ENCODE measurements around the gene SVIL.
"Not testable (repeated sequence)": the region's sequence is repeated elsewhere in the genome, so short reads cannot be mapped to it uniquely, and the experiment has no call there.

Gene SVIL

DNA sequence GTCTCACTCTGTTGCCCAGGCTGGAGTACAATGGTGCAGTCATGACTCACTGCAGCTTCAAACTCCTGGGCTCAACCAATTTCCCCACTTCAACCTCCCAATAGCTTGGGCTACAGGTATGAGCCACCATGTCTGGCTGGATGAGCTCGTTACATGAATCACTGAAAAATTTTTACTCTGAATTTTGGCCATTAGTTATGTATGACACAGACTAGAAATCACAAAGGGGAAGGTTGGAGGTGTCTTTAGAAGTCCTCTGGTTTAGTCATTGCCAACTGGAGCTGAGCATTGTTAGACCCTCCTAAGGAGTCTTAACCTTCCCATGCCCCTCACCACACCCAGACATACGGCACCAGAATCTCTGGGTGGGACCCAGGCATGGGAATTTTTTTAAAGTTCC is 34.7 kb downstream of the SVIL start:
- no peak for DNase-seq

DNA sequence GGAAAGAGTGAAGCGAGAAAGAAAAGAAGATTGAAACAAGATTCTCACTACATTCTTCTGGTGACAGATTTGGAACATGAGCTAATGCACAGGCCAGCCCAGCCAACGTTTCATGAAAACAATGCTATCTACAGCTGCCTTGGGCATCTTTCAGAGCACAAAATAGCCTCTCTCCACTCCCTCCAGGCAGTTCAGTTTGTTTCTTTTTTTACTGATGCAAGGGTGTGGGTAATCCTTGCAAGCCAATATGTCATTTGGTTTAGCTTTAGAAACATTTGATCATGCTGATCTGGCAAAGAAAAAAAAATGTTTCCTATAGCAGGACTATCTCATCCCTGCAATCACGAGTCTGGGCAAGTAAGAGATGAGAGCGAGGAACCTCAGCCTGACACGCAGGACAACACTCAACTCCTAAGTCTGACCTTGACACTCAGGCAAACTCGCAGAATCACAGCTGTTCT is 35.9 kb downstream of the SVIL start:
- DNase-seq: no peak

DNA sequence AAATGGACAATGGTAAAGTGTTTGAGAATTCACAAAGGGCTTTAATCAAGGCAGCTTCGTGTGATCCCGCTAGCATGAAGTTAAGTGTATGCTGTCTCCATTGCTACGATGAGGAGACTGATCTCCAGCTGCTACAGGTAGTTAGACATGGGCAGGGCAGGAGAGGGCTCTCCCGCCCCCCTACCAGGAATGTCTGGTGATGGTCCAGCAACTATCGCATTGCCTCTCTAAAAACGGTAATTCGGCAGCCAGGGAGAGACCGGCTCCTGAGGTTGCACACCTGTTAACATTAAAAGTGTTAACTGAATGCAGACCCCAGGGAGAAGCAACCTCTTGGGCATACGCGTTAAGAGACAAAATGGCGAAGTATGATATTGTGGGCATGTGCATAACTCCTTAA is 37.9 kb downstream of the SVIL start:
- DNase-seq: no peak

DNA sequence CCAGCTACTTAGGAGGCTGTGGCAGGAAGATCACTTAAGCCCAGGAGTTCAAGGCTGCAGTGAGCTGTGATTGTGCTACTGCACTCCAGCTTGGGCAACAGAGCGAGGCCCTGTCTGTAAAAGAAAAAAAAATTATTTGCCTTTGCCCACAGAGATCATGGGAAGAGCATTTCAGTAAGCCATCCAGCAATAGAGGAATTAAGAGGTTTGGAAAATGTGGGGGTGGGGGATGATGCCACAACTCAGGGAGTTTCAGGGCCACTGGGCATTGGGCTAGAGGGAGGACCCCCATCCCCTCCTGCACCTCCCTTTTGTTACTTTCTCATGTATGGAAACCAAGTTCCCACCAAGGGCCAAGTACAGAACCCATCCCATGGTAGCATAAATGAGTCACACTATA is 38.4 kb downstream of the SVIL start:
- DNase-seq: no peak

DNA sequence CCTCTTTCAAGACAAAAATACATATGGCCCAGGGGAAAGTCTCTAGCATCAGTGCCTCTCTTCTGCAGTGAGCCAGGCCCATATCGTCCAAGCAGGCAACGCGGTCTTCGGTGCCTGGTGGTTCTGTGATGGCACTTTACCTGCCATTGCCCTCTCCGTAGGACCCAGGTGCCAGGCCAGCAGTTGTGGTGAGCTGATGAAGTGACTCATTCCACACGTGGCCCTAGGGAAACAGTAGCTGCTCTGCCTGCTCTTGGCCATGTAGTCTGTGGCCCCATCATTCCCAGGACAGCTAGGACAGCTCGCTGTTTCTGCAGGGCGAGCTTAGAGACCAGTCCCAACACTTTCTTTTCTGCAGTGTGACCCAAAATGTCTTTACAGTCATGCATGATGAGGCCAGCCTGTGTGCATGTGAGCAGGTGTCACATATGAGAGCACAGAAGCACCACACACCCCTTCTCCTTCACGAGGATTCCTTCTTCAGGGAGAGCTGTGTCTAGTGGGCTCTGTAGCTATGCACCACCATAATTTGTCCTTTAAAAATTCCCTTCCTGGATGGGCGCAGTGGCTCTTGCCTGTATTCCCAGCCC is 39.0 kb downstream of the SVIL start:
- DNase-seq: no peak

DNA sequence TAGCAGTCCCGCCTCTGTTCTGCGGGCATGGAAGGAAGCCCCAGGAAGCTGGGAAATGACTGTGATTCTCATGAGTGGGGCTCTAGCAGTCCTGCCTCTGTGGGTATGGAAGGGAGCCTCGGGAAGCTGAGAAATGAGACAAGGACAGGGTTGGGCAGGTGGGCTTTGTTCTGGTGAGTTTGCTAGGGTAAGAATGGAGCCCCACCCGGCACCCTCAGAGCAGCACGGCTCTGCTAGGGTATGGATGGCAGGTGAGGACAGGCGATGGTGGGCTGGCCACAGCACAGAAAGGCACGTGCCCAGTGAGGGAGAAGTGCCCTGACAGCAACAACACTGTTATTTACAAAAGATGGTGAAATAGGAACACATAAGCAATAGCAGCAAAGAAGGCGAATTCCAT is 39.6 kb downstream of the SVIL start:
- DNase-seq: no peak

DNA sequence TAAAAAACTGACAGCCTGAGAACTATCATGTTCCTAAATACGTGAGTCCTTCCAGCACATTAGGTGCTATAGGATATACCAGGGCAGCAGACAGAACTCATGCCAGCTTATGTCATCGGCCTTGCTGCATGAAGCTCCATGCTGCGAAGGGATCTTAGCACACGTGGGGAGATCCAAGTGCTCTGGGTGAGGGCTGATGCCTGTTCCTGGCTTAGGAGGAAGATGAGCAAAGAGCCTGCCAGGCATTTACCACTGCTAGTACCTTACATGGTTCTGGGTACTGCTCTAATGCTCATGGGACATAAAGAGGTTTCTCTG is 43.2 kb downstream of the SVIL start:
- DNase-seq: no peak

DNA sequence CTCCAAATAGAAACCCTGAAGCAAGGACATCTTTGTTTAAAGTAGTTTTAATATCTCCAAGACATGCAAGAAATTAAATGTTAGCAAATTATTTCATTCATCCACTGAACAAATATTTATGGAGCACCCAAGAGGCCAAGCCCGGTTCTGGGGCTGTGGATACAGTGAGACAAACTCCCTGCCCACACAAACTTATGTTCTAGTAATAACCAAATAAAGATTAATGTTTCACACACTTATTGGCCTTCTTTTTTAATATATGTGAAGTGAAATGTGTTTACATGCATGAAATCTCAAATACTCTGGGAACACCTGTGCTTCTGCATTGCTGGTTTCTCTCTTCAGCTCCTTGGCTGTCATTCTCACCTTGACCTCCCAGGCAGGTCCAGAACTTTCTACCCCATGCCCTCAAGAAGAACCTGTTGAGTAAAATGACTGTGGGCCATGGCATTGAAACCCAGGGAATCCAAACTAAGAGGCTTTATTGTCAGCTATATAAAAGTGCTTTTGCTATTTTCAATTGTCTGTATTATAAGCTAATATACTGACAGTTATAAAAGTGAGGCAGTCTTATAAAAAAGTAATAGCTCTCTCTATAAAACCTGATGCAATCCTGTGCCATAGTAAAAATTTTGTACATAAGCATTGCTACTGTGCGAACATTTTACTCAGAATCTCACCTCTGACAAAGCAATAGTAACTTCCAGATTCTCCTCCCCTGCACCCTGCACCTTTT is 43.7 kb downstream of the SVIL start:
- DNase-seq: no peak

DNA sequence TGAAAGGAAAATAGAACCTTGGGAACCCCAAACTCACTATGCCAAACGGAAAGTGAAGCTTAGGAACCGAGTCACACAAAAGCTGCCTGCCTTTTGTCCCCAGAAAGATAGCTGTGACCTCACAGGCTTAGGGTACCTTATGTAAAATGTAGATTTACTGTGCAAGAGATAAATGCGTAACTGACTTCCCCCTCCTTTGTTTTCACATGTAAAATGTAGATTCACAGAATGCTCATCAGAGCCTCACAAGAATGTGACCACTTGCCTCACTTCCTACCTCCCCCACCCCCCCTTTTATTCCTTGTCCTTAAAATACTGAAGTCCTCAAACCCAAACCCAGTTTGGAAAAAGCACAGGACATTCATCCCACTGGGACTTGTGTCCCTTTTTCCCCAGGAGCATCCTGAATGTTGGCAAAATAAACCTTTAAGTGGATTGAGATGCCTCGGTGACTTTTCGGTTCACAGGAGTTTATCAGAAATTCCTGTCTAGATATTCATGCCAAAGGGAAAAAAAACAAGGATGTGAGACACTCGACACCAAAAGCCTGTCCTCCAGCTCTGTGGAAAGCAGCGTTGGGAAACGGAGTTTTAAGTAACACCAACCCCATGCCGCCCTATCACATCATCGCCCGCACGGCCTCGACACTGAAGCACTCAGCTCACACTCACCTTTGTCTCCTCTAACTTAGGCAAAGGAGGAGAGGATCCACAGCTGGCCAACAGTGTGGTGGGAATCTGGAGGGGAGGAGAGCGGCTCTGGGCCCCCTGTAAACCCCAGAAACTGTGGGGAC is 45.9 kb downstream of the SVIL start:
- DNase-seq: no peak

DNA sequence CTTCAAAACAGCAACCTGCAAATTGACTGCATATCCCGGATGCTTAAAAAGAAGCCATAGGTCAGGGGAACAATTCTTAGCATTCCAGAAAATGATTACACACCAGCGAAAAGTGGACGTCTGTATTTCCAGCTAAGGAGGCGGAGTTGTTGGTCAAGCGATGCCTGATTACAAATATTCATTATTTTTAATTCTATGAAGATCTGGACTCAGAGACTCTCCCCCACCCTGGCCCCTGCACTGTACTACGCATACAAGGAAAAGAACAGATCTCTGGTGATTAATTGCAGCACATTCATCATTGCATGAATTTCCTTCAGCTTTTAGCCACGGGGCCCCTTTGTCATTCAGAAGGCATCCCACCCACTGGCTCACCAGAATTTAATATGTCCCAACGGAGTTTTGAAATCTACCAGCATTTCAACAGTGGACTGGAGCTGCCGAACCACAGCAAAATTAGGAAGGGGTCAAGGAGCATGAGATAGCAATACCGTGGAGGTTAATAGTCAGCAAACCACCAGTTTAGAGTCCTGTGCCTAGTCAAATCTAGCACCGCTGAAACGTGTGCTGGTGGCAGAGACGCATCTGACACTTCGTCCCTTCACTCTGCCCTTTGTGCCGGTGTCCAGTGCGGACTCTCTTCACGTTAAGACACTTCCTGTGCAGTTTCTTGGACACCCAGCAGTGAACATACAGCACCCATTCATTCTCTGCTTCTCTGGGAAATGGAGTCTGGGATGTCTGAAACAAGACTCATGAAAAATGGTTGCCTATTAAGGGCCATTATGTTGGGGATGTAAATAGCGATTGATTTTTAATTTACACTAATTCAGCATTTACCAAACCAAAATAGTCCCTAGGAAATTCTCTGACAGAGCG is 46.8 kb downstream of the SVIL start:
- DNase-seq: not testable (repeated sequence)

DNA sequence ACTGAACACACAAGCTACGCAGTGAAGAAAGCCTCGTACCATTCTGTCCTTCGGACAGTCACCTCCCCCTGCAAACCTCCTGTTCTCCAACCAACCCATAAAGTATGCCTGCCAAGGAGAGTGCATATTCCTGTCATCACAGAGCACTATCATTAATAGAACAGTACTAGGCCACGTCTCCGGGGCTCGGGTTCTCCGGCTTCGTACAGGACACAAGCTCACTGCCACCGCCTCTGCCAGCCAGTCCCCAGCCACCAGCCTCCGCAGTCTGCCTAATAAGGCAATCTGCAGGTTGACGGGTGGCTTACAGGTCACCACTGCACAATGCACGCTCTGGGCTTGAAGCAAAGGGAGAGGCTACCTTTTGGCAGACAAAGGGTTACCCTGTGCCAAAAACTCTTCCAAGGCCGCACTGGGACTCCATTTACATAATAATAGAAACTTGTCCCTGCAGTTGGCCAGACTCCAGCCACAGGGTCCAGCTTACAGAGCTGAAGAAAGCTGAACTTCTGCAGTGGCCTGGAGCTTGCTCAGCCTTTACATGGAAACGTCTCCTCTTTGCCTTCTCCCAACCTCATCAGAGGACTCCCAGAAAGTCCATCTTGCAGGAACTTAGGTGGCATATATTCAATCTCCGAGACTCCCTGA is 47.5 kb downstream of the SVIL start:
- not testable (repeated sequence) for DNase-seq

DNA sequence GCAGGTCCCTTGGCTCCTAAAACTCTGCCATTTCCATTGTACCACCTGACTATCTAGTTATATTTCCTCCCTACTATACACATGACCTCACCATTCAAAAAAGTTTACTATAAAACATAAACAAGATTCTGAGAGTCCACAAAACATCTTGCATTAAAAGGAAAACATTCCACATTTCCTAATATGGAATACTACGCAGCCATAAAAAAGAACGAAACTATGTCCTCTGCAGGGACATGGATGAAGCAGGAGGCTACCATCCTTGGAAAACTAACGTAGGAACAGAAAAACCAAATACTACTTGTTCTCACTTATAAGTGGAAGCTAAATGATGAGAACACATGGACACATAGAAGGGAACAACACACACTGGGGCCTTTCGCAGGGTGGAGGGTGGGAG is 48.3 kb downstream of the SVIL start:
- no peak for DNase-seq

DNA sequence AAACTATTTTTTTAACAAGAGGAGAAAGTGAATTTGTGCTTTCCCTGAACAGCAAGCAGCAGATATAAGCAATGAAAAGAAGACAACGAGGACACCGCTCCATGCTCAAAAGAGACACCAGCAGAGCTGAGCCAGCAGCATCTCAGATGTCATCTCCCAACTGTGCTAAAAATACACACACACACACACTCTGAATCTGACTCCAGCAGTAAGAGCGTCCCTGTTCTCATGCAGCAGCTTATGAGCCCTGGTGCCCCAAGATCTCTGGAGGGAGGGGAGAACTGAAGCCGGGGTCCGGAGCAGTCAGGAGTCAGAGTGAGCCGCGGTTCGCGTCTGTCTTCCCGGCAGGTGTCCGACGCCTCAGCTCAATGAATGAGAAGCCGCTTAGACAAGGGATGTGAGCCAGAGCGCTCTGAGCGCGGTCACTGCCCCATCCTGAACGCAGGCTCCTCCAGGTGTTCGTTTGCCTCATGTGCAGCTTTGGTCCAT is 49.2 kb downstream of the SVIL start:
- DNase-seq: no peak

DNA sequence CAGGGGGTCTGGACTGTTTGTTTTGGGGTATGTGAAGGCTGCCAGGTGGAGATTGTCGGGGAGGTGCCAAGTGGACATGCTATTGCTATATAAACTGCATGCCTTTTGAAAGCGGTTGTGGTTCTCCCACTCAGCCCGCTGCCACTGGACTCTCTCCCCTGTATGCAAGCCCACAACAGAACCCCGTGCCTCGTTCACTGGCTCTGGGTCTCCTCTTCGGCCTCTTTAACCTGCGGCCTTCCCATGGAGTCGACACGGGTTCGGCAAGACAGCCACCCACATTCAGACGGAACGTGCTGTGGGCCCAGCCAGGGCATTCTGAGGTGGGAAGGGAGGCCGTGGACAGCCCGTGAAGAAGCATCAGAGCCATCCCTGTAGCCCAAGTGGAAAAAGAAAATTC is 50.3 kb downstream of the SVIL start:
- no peak for DNase-seq

DNA sequence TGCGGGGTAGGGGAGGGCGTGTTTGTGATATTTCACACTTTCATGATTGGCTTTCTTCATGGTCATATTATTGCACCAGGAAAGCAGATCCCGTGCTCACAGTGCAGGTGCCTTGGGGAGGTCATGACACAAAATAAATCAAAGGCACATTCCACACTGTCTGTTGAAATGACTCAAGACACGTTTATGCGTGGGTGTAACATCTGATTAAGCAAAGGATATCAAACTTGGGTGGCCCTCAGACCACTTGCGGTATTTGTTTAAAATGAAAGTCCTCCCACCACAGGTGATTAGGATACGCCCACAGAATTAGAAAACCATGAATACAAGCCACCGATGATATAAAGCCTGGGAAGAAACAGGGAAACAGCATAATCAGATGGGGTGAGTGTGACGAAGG is 51.1 kb downstream of the SVIL start:
- DNase-seq: no peak

DNA sequence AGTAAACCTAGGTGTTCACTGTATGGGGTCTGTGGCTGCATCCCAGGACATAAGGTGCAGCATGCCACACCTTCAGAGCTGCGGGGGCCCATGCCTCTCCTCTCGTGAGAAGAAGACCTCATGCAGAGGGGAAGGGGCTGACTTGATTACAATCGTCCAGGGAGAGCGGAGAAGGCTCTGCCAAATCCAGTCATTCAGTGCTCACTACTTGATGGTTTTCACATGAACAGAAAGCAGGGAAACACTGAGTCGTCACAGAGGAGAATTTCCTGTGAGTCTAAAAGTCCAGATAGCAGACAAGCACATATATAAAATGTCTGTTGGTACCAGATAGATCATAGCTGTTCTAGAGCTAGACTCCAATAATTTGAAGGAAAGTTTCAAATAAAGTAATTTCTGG is 52.0 kb downstream of the SVIL start:
- not testable (repeated sequence) for DNase-seq

DNA sequence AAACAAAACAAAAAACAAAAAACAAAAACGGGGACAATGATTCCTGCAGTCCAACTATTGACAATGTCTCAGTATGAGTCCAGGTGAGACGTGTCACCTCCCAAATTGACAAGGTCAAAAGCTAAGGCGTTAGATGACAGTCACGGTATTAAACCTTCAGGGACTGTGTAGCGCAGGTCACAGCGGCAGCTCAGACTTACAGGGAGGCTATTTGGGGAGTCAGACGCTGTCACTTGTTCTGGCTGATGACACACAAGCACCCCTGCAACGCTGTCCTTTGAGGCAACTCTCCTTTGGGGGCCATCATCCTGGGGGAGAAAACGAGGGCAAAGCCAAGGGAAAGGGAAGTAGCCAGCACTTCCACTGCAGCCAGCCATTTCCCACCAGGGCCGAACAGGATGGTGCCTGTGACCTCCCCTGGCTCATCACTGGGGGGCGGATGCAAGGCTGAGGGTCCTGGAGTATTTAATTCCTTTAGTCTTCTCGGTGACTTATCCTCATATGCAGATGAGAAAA is 55.3 kb downstream of the SVIL start:
- DNase-seq: no peak

DNA sequence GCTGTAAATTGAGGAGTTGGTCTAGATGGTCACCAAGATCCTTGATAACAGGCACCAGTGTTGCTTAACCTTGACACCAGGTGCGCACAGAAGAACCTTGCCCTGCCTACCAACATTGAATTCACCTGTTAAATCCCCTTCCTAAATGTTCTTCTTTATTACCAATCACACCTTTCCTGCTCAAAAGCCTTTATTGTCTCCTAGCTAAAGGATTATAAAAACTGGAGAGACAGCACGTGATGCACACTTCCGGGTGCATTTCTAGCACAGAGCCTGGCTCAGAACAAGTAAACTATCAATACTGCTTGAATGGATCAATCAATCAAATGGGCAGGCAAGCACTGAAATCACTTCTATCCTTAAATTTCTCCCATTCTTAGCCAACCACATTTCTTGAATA is 56.3 kb downstream of the SVIL start:
- DNase-seq: no peak

DNA sequence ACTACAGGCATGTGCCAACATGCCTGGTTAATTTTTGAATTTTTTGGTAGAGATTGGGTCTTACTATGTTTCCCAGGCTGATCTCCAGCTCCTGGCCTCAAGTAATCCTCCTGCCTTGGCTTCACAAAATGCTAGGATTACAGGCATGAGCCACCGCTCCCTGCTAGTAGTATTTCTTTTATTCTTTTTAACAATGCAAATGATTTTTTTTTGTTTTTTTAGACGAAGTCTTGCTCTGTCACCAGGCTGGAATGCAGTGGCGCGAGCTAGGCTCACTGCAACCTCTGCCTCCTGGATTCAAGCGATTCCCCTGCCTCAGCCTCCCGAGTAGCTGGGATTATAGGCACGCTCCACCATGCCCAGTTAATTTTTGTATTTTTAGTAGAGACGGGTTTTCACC is 58.1 kb downstream of the SVIL start:
- DNase-seq: no peak

DNA sequence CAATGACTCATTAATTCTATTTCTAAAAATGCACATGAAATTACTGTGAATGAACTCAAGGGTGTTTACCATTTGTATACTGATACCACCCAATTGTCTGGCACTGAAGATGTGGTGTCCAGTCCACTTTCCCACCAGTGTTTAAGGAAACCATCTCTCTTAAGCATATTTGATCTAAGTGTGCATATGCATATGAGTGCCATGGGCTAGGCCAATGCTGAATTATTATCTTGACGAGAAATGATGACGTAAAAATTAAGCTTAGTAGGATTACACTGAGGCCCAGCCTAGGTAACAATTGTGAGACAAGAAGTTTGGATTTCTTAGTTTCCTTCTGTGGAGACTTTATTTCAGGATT is 59.7 kb downstream of the SVIL start:
- DNase-seq: no peak

DNA sequence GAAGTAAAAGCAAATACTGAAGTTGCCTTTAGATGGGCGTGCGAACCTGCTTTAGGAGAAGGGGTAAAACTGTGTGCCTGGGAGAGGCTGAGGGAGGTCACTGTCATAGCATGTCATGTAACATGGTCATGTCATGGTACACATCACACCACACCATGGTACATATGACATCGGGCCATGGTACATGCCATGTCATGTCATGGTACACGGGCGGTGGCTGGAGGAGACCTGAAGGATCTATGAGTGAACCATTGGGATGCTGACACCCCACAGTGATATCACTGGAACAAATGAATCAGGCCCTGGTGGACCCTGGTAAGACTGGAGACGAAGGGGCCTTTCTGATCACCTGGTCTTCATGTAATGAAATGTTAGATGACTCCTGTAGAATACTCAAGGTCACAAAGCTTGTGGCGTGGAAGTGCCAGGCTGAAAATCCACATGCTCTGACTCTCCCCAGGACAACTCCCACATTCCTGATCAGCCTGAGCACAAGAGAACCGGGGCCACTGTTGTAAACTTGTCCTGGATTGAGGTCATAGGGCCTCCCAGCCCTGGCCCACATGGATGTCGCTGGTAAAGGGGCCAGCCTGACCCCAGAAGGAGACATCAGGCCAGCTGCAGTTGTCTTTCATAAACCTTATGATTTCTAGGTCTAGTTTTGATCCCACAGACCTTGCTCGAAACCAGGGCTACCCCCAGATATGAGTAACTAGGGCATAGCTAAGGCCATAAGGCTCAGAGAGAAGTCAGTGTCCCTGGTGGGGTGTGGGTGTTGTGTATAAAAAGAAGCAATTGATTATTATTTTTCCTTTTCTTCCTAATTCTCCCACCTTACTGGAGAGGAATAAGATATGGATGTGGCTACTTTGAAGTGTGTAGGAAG is 60.3 kb downstream of the SVIL start:
- DNase-seq: not testable (repeated sequence)
